Measurements from ENCODE around the gene DDIT4. TPM values are rescaled to one million over a fixed set of nuclear protein-coding genes. Genes with fewer than 3 reads are reported as not detected.

Gene DDIT4
- total and polyA plus RNA-seq, 9 of the 15 experiments (the other 6 are each of a cell fraction or from before 2014, with no cell fraction given) = 8.2 to 675 (median 159) TPM

DNA sequence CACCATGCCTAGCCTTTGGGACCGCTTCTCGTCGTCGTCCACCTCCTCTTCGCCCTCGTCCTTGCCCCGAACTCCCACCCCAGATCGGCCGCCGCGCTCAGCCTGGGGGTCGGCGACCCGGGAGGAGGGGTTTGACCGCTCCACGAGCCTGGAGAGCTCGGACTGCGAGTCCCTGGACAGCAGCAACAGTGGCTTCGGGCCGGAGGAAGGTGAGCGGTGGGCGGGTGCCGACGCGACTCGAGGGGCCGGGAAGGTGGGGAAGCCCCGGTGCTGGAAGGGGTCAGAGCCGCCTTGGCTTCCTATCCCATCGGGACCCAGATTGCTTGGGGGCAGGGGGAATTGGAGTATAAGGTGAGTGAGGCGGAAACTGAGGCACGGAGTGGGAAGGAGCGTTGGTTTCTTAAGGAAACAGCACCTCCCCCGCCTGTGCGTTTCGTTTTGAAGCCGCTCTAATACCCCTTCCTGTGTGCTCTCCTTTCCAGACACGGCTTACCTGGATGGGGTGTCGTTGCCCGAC is 547 bp downstream of the DDIT4 start (continued):
- TF ChIP-seq BCOR (IDR thresholded peaks at IDR 0.05) = peak; percentile 61
- 0 out of 2 replicates have a peak, but pooled peaks have one; percentile 48 for TF ChIP-seq PRMT5 (CRISPR knock-in tag; IDR thresholded peaks at IDR 0.05)
- 0 out of 2 replicates have a peak, but pooled peaks have one; percentile 55 for TF ChIP-seq ZSCAN29 (IDR thresholded peaks at IDR 0.05)
- TF ChIP-seq RBM22 (IDR thresholded peaks at IDR 0.05; ENCODE audit: low read depth, low read length, poor library complexity, severe bottlenecking) = peak; percentile 98
- TF ChIP-seq, protein P1, sequence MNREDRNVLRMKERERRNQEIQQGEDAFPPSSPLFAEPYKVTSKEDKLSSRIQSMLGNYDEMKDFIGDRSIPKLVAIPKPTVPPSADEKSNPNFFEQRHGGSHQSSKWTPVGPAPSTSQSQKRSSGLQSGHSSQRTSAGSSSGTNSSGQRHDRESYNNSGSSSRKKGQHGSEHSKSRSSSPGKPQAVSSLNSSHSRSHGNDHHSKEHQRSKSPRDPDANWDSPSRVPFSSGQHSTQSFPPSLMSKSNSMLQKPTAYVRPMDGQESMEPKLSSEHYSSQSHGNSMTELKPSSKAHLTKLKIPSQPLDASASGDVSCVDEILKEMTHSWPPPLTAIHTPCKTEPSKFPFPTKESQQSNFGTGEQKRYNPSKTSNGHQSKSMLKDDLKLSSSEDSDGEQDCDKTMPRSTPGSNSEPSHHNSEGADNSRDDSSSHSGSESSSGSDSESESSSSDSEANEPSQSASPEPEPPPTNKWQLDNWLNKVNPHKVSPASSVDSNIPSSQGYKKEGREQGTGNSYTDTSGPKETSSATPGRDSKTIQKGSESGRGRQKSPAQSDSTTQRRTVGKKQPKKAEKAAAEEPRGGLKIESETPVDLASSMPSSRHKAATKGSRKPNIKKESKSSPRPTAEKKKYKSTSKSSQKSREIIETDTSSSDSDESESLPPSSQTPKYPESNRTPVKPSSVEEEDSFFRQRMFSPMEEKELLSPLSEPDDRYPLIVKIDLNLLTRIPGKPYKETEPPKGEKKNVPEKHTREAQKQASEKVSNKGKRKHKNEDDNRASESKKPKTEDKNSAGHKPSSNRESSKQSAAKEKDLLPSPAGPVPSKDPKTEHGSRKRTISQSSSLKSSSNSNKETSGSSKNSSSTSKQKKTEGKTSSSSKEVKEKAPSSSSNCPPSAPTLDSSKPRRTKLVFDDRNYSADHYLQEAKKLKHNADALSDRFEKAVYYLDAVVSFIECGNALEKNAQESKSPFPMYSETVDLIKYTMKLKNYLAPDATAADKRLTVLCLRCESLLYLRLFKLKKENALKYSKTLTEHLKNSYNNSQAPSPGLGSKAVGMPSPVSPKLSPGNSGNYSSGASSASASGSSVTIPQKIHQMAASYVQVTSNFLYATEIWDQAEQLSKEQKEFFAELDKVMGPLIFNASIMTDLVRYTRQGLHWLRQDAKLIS (CRISPR knock-in tag; IDR thresholded peaks at IDR 0.05) = peak; percentile 99
- no peak for TF ChIP-seq KLF13 (tag; IDR thresholded peaks at IDR 0.05; ENCODE audit: borderline replicate concordance, low read depth)
- TF ChIP-seq ZBTB17 (CRISPR knock-in tag; IDR thresholded peaks at IDR 0.05) = peak; percentile 4; the same call in 1 of the 2 replicates
- peak; percentile 35 for TF ChIP-seq ZNF431 (CRISPR knock-in tag; IDR thresholded peaks at IDR 0.05)
- 0 out of 4 replicates have a peak, but pooled peaks of 1 of the 2 experiments have one; percentile 22 for TF ChIP-seq KDM4B (IDR thresholded peaks at IDR 0.05; ENCODE audit: borderline replicate concordance in 2 of 2, low read depth in 1 of 2)
- TF ChIP-seq ZNF436 (CRISPR knock-in tag; IDR thresholded peaks at IDR 0.05) = peak; percentile 61
- TF ChIP-seq ZNF224 (CRISPR knock-in tag; IDR thresholded peaks at IDR 0.05) = 0 out of 2 replicates have a peak, but pooled peaks have one; percentile 17
- TF ChIP-seq RAD21 (CRISPR knock-in tag; conservative IDR thresholded peaks at IDR 0.05 in 1 of 2, IDR thresholded peaks at IDR 0.05 in 1 of 2) = no peak
- TF ChIP-seq, protein P2, sequence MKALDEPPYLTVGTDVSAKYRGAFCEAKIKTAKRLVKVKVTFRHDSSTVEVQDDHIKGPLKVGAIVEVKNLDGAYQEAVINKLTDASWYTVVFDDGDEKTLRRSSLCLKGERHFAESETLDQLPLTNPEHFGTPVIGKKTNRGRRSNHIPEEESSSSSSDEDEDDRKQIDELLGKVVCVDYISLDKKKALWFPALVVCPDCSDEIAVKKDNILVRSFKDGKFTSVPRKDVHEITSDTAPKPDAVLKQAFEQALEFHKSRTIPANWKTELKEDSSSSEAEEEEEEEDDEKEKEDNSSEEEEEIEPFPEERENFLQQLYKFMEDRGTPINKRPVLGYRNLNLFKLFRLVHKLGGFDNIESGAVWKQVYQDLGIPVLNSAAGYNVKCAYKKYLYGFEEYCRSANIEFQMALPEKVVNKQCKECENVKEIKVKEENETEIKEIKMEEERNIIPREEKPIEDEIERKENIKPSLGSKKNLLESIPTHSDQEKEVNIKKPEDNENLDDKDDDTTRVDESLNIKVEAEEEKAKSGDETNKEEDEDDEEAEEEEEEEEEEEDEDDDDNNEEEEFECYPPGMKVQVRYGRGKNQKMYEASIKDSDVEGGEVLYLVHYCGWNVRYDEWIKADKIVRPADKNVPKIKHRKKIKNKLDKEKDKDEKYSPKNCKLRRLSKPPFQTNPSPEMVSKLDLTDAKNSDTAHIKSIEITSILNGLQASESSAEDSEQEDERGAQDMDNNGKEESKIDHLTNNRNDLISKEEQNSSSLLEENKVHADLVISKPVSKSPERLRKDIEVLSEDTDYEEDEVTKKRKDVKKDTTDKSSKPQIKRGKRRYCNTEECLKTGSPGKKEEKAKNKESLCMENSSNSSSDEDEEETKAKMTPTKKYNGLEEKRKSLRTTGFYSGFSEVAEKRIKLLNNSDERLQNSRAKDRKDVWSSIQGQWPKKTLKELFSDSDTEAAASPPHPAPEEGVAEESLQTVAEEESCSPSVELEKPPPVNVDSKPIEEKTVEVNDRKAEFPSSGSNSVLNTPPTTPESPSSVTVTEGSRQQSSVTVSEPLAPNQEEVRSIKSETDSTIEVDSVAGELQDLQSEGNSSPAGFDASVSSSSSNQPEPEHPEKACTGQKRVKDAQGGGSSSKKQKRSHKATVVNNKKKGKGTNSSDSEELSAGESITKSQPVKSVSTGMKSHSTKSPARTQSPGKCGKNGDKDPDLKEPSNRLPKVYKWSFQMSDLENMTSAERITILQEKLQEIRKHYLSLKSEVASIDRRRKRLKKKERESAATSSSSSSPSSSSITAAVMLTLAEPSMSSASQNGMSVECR (CRISPR knock-in tag; IDR thresholded peaks at IDR 0.05) = 0 out of 2 replicates have a peak, but pooled peaks have one; percentile 7
- TF ChIP-seq JUN (IDR thresholded peaks at IDR 0.05; ENCODE audit: borderline replicate concordance, low read depth, low read length) = no peak
- no peak for TF ChIP-seq JUN (CRISPR knock-in tag; IDR thresholded peaks at IDR 0.05; ENCODE audit: borderline replicate concordance)
- TF ChIP-seq, protein P3, sequence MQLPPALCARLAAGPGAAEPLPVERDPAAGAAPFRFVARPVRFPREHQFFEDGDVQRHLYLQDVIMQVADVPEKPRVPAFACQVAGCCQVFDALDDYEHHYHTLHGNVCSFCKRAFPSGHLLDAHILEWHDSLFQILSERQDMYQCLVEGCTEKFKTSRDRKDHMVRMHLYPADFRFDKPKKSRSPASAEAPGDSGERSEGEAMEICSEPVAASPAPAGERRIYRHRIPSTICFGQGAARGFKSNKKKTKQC (CRISPR knock-in tag; IDR thresholded peaks at IDR 0.05) = 0 out of 2 replicates have a peak, but pooled peaks have one; percentile 59
- TF ChIP-seq RBFOX2 (IDR thresholded peaks at IDR 0.05; ENCODE audit: low read depth, low read length) = peak; percentile 80
- 0 out of 2 replicates have a peak, but pooled peaks have one; percentile 47 for TF ChIP-seq SRSF3 (IDR thresholded peaks at IDR 0.05; ENCODE audit: insufficient read depth, low read length)
